HL-60 (cell line): ENCODE results near the gene LRRC8C.

Experiments used
- DNase-seq, 2 experiments: peaks; one replicate each; pipeline ENCODE4 v3.0.0-alpha.2; 2010 to 2020; ENCODE audit warnings: low read depth in 1 of 2, low spot score in 1 of 2
- H3K27ac ChIP-seq: fragments of 250-450 bp; sonication (Bioruptor Pico); replicated peaks from 2 replicates; pipeline ENCODE4 v1.5.1; 2020; ENCODE audit warnings: mild to moderate bottlenecking, moderate library complexity
- H3K27me3 ChIP-seq: fragments of 250-450 bp; sonication (Bioruptor Pico); 2 replicates; pipeline ENCODE4 v1.5.1; 2021; ENCODE audit warnings: mild to moderate bottlenecking, moderate library complexity; ENCODE audit not compliant: insufficient read depth, poor library complexity, severe bottlenecking
- H3K4me3 ChIP-seq: replicated peaks from 2 replicates; pipeline ENCODE4 v1.5.1; 2011; ENCODE audit warnings: mild to moderate bottlenecking, control low read depth, low read length; ENCODE audit not compliant: insufficient read depth
- CTCF ChIP-seq: IDR thresholded peaks from one replicate; pipeline ENCODE4 v1.5.1; 2011; ENCODE audit warnings: low read length, control low read depth, inconsistent platforms; ENCODE audit not compliant: insufficient read depth
- GABPA ChIP-seq: IDR thresholded peaks from 2 replicates; pipeline ENCODE4 v1.6.1; 2012; ENCODE audit warnings: low read depth
- POLR2AphosphoS5 ChIP-seq: IDR thresholded peaks from 2 replicates; pipeline ENCODE4 v1.6.1; 2012; ENCODE audit warnings: low read depth
- REST ChIP-seq: IDR thresholded peaks from 2 replicates; pipeline ENCODE4 v1.6.1; 2012; ENCODE audit warnings: low read depth; ENCODE audit not compliant: insufficient replicate concordance
- SPI1 ChIP-seq: IDR thresholded peaks from 2 replicates; pipeline ENCODE4 v1.6.1; 2012; ENCODE audit warnings: low read depth, mild to moderate bottlenecking, borderline replicate concordance

LRRC8C gene

GRCh38 chr1:89725631-89726030 lies 92.7 kb downstream of the LRRC8C start:
- Histone ChIP-seq H3K27me3 (no peaks in the 10 kb centered on the region), H3K27ac (no peak overlapping the region), H3K4me3 (no peak overlapping the region)
- DNase-seq = no peak
- TF ChIP-seq SPI1 (no peak), POLR2AphosphoS5 (no peak), REST (no peak)

GRCh38 chr1:89727517-89728312 lies 94.8 kb downstream of the LRRC8C start:
- TF ChIP-seq REST (no peak), POLR2AphosphoS5 (no peak), CTCF (no peak), GABPA (no peak), SPI1 (no peak)
- H3K27ac ChIP-seq = no peak overlapping the region
- H3K4me3 ChIP-seq = no peak overlapping the region
- H3K27me3 ChIP-seq = no peaks in the 10 kb centered on the region
- no peak for DNase-seq

GRCh38 chr1:89728381-89728780 lies 95.5 kb downstream of the LRRC8C start:
- Histone ChIP-seq H3K27ac (no peak overlapping the region), H3K27me3 (no peaks in the 10 kb centered on the region), H3K4me3 (no peak overlapping the region)
- no peak for TF ChIP-seq POLR2AphosphoS5
- TF ChIP-seq REST = no peak
- TF ChIP-seq CTCF = no peak
- no peak for TF ChIP-seq SPI1
- no peak for TF ChIP-seq GABPA
- no peak for DNase-seq
